ENCODE data around the gene FGD2.

FGD2 gene

DNA sequence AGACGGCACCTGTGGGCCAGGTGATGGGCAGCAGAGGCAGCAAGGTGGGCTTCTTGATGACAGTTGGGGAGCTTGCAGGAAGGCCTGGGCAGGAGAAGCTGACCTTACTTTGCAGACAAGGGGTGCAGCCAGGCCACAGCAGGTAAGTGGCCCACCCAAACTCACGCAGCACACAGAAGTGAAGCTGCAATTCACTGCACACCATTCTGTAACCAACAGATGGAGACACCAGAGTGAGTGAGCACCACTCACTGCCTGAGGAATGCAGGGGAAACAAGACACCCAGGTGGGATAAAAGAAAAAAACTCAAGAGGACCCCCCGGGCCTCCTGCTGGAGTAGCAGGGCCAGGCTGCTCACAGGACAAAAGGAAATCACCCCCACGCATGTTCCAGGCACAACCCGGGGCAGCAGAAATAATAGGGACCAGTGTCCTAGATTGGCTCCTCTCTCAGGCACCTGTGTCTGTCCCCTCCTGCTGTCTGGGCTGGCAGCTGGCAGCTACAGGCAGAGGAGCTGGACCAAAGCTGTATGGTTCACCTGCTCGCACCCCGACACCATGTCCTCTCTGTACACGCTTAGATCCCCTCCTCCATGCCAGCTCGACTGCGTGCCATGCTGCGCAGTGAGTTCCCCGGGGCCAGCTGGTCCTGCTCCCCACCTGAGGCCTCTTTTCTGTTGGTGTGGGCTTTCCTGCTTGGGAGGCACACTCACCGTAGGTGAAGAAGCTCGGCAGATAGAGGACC lies 24.4 kb upstream of the FGD2 start:
- Histone ChIP-seq H3K9me2 (replicated peaks; ENCODE audit: control insufficient read depth, low read length) (no peaks in the 10 kb centered on the region), H3K27ac (ENCODE audit: low read depth, low read length) (no peak overlapping the region), H3K4me2 (ENCODE audit: low read length) (no peak overlapping the region), H4K20me1 (ENCODE audit: control insufficient read depth, insufficient read depth, low read depth, low read length) (peaks cover 19% of the 10 kb centered on the region), H3K36me3 (ENCODE audit: control insufficient read depth, low read length) (peaks cover 69% of the 10 kb centered on the region), H3K9me3 (ENCODE audit: control insufficient read depth, insufficient read depth, low read length) (no peaks in the 10 kb centered on the region), H3K79me2 (ENCODE audit: control insufficient read depth, low read length) (peaks cover 71% of the 10 kb centered on the region), H3K27me3 (ENCODE audit: control insufficient read depth, low read length) (no peaks in the 10 kb centered on the region), H3K4me1 (ENCODE audit: control insufficient read depth, low read length) (peaks cover 21% of the 10 kb centered on the region), H3K4me3 (ENCODE audit: low read length) (no peak overlapping the region), H3F3A (ENCODE audit: control insufficient read depth, insufficient read depth) (0 out of 2 replicates have a peak, but pooled peaks cover 3% of the 10 kb centered on the region)
- TF ChIP-seq CTCF (IDR thresholded peaks at IDR 0.05; ENCODE audit: low read depth, low read length, poor library complexity, severe bottlenecking): no peak
- TF ChIP-seq EZH2phosphoT487 (IDR thresholded peaks at IDR 0.05; ENCODE audit: borderline replicate concordance, low read length): no peak

- Histone ChIP-seq H3K36me3 (ENCODE audit: control insufficient read depth, low read length) (peaks cover 44% of the 10 kb centered on the region), H3K79me2 (ENCODE audit: control insufficient read depth, low read length) (peaks cover 76% of the 10 kb centered on the region), H3K27ac (ENCODE audit: low read depth, low read length) (no peak overlapping the region), H3K4me3 (ENCODE audit: low read length) (no peak overlapping the region), H4K20me1 (ENCODE audit: control insufficient read depth, insufficient read depth, low read depth, low read length) (peaks cover 19% of the 10 kb centered on the region), H3K4me2 (ENCODE audit: low read length) (peak overlapping the region; percentile 75; the same call in 1 of the 2 replicates), H3K4me1 (ENCODE audit: control insufficient read depth, low read length) (peaks cover 33% of the 10 kb centered on the region), H3K9me2 (replicated peaks; ENCODE audit: control insufficient read depth, low read length) (no peaks in the 10 kb centered on the region), H3F3A (ENCODE audit: control insufficient read depth, insufficient read depth) (0 out of 2 replicates have a peak, but pooled peaks cover 8% of the 10 kb centered on the region), H3K9me3 (ENCODE audit: control insufficient read depth, insufficient read depth, low read length) (no peaks in the 10 kb centered on the region), H3K27me3 (ENCODE audit: control insufficient read depth, low read length) (no peaks in the 10 kb centered on the region)
- TF ChIP-seq CTCF (IDR thresholded peaks at IDR 0.05; ENCODE audit: low read depth, low read length, poor library complexity, severe bottlenecking): no peak
- no peak for TF ChIP-seq EZH2phosphoT487 (IDR thresholded peaks at IDR 0.05; ENCODE audit: borderline replicate concordance, low read length)
Measured at GRCh38 chr6:36983538-36983937, 21.9 kb upstream of the FGD2 start.

GRCh38 chr6:36984581-36985416 lies 20.7 kb upstream of the FGD2 start:
- peaks cover 33% of the 10 kb centered on the region for H3K4me1 ChIP-seq (ENCODE audit: control insufficient read depth, low read length)
- H3K79me2 ChIP-seq (ENCODE audit: control insufficient read depth, low read length): peaks cover 67% of the 10 kb centered on the region
- peaks cover 19% of the 10 kb centered on the region for H4K20me1 ChIP-seq (ENCODE audit: control insufficient read depth, insufficient read depth, low read depth, low read length)
- TF ChIP-seq EZH2phosphoT487 (IDR thresholded peaks at IDR 0.05; ENCODE audit: borderline replicate concordance, low read length) (no peak), CTCF (IDR thresholded peaks at IDR 0.05; ENCODE audit: low read depth, low read length, poor library complexity, severe bottlenecking) (no peak)
- peaks cover 35% of the 10 kb centered on the region for H3K36me3 ChIP-seq (ENCODE audit: control insufficient read depth, low read length)
- H3K27me3 ChIP-seq (ENCODE audit: control insufficient read depth, low read length): 0 out of 2 replicates have a peak, but pooled peaks cover 5% of the 10 kb centered on the region
- no peak overlapping the region for H3K27ac ChIP-seq (ENCODE audit: low read depth, low read length)
- no peaks in the 10 kb centered on the region for H3K9me3 ChIP-seq (ENCODE audit: control insufficient read depth, insufficient read depth, low read length)
- no peaks in the 10 kb centered on the region for H3K9me2 ChIP-seq (replicated peaks; ENCODE audit: control insufficient read depth, low read length)
- H3K4me3 ChIP-seq (ENCODE audit: low read length): peak overlapping the region; percentile 77
- 0 out of 2 replicates have a peak, but pooled peaks cover 5% of the 10 kb centered on the region for H3F3A ChIP-seq (ENCODE audit: control insufficient read depth, insufficient read depth)
- H3K4me2 ChIP-seq (ENCODE audit: low read length): peak overlapping the region; percentile 75
